Endodermal cell (in vitro differentiated cells): ENCODE measurements around the gene GLT8D2. TPM values are rescaled to one million over a fixed set of nuclear protein-coding genes. Genes with fewer than 3 reads are reported as not detected.
A peak's percentile ranks its signal among the peaks of the same experiment; 100 is the strongest.

ENCODE experiments used
- DNase-seq: peaks from one replicate; pipeline ENCODE4 v3.0.0-alpha.2; 2017
- H3K27ac ChIP-seq: 2 replicates; pipeline ENCODE4 v1.5.1; 2013; ENCODE audit warnings: mild to moderate bottlenecking, low read depth, low read length, moderate library complexity
- H3K27me3 ChIP-seq: 2 replicates; pipeline ENCODE4 v1.6.1; 2013; ENCODE audit warnings: mild to moderate bottlenecking, low read length, moderate library complexity; ENCODE audit not compliant: insufficient read depth, control insufficient read depth, poor library complexity, severe bottlenecking
- H3K36me3 ChIP-seq: 2 replicates; pipeline ENCODE4 v1.7.0; 2013; ENCODE audit warnings: mild to moderate bottlenecking, low read length, moderate library complexity; ENCODE audit not compliant: control insufficient read depth, insufficient read depth
- H3K4me1 ChIP-seq: one replicate; pipeline ENCODE4 v1.7.0; 2013; ENCODE audit warnings: low read length; ENCODE audit not compliant: control insufficient read depth, insufficient read depth
- H3K4me3 ChIP-seq: 2 replicates; pipeline ENCODE4 v1.5.1; 2013; ENCODE audit warnings: mild to moderate bottlenecking, low read length, moderate library complexity
- H3K9ac ChIP-seq: 2 replicates; pipeline ENCODE4 v1.6.1; 2013; ENCODE audit warnings: mild to moderate bottlenecking, low read length, moderate library complexity; ENCODE audit not compliant: poor library complexity, severe bottlenecking; ENCODE audit errors: extremely low read depth
- H3K9me3 ChIP-seq: 2 replicates; pipeline ENCODE4 v1.6.1; 2013; ENCODE audit warnings: mild to moderate bottlenecking, low read length, moderate library complexity; ENCODE audit not compliant: control insufficient read depth
- H3K27ac Mint-ChIP-seq: 2 replicates; pipeline ENCODE4 v1.8.0; 2020; ENCODE audit warnings: mixed read lengths
- H3K27me3 Mint-ChIP-seq: 2 replicates; pipeline ENCODE4 v1.8.0; 2021; ENCODE audit warnings: mild to moderate bottlenecking, mixed read lengths; ENCODE audit not compliant: insufficient read depth
- H3K36me3 Mint-ChIP-seq: 2 replicates; pipeline ENCODE4 v1.8.0; 2020; ENCODE audit warnings: low read depth, mixed read lengths
- H3K4me1 Mint-ChIP-seq: 2 replicates; pipeline ENCODE4 v1.8.0; 2020; ENCODE audit warnings: mixed read lengths
- H3K4me3 Mint-ChIP-seq: 2 replicates; pipeline ENCODE4 v1.8.0; 2020; ENCODE audit warnings: mild to moderate bottlenecking, moderate library complexity, mixed read lengths
- H3K9me3 Mint-ChIP-seq: 2 replicates; pipeline ENCODE4 v1.8.0; 2020; ENCODE audit warnings: mild to moderate bottlenecking, mixed read lengths
- WGBS, 2 experiments: methylation state at CpG; one replicate each; pipeline versions ENCODE4 v1.1.5 to v1.1.7; 2013; ENCODE audit warnings: missing lambda C conversion rate in 2 of 2, mixed read lengths in 1 of 2; ENCODE audit not compliant: insufficient coverage in 1 of 2, insufficient read length in 1 of 2; 5-methylcytosine and 5-hydroxymethylcytosine counted together
- total RNA-seq, 2 donors: library from RNA; stranded (reverse); fragmentation: NEBNext Ultra II Directional in 1 of 2; extraction: Animal tissue kit (Norgen Biotek cat#: 25700) in 1 of 2; gene quantifications; 2 replicates in 1 of 2; 3 replicates in 1 of 2; pipeline ENCODE4 v1.2.1, GENCODE V29; 2021
- TF ChIP-seq, protein P1 (sequence below): fragments of 200-600 bp; sonication (generic); conservative IDR thresholded peaks from 2 replicates; pipeline ENCODE4 v1.5.0; 2021; ENCODE audit warnings: antibody characterized with exemption, mild to moderate bottlenecking

GLT8D2 gene
- total RNA-seq, 2 donors from 2014 or later, result 0.69 to 1.3 TPM

DNA sequence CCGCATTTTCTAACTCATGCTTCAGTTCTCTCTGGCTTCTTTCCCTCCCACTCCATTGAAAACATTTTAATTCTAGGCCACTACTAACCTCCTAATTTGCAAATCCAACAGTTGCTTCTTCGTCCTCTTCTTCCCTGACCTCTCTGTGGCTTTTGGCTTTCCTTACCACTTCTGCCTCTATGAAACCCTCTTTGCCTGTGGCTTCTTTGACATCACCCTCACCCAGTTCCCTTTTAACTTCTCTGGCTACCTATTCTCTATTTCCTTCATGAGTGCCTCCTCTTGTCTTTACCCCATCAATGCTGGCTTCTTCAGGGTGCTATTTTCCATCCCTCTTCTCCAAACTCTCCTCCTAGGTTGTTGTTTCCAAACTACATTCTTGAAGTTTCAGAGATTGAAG is 10.0 kb upstream of the GLT8D2 start:
- Histone ChIP-seq H3K4me1 (peaks cover 3% of the 10 kb centered on the region), H3K36me3 (no peaks in the 10 kb centered on the region), H3K27me3 (peaks cover 14% of the 10 kb centered on the region), H3K9ac (no peak overlapping the region), H3K27ac (no peak overlapping the region), H3K4me3 (no peak overlapping the region), H3K9me3 (no peaks in the 10 kb centered on the region)
- TF ChIP-seq, protein P1, sequence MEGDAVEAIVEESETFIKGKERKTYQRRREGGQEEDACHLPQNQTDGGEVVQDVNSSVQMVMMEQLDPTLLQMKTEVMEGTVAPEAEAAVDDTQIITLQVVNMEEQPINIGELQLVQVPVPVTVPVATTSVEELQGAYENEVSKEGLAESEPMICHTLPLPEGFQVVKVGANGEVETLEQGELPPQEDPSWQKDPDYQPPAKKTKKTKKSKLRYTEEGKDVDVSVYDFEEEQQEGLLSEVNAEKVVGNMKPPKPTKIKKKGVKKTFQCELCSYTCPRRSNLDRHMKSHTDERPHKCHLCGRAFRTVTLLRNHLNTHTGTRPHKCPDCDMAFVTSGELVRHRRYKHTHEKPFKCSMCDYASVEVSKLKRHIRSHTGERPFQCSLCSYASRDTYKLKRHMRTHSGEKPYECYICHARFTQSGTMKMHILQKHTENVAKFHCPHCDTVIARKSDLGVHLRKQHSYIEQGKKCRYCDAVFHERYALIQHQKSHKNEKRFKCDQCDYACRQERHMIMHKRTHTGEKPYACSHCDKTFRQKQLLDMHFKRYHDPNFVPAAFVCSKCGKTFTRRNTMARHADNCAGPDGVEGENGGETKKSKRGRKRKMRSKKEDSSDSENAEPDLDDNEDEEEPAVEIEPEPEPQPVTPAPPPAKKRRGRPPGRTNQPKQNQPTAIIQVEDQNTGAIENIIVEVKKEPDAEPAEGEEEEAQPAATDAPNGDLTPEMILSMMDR, result no peak
- Mint-ChIP-seq H3K27ac (no peak overlapping the region), H3K4me1 (peaks cover 14% of the 10 kb centered on the region), H3K27me3 (peaks cover 20% of the 10 kb centered on the region), H3K4me3 (no peak overlapping the region), H3K36me3 (no peaks in the 10 kb centered on the region), H3K9me3 (peaks cover 1% of the 10 kb centered on the region)
- no peak for DNase-seq
- WGBS, 2 experiments, result 83 to 86% methylated on average over 2 of the region's 2 CpGs

DNA sequence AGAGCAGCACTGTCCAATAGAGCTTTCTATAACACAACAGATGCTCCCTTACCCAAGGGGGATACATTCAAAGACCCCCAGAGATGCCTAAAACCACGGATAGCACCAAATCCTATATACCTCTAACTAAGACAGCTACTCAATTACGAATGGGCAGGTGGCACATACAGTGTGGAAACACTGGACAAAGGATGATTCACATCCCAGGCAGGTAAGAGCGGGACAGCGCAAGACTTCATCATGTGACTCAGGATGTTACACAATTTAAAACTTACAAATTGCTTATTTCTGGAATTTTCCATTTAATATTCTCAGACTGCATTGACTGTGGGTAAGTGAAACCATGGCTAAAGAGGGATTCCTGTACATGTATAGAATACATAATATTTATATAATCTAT is 8.8 kb upstream of the GLT8D2 start:
- Histone ChIP-seq H3K9ac (no peak overlapping the region), H3K36me3 (no peaks in the 10 kb centered on the region), H3K4me1 (peaks cover 3% of the 10 kb centered on the region), H3K27me3 (peaks cover 13% of the 10 kb centered on the region), H3K4me3 (no peak overlapping the region), H3K27ac (no peak overlapping the region), H3K9me3 (no peaks in the 10 kb centered on the region)
- H3K9me3 Mint-ChIP-seq, result peaks cover 1% of the 10 kb centered on the region
- DNase-seq, result no peak
- peaks cover 19% of the 10 kb centered on the region for H3K27me3 Mint-ChIP-seq
- H3K36me3 Mint-ChIP-seq, result no peaks in the 10 kb centered on the region
- 91 to 93% methylated on average over 3 to 4 of the region's 4 CpGs for WGBS, 2 experiments
- H3K4me3 Mint-ChIP-seq, result no peak overlapping the region
- TF ChIP-seq, protein P1, result no peak
- peaks cover 19% of the 10 kb centered on the region for H3K4me1 Mint-ChIP-seq
- H3K27ac Mint-ChIP-seq, result no peak overlapping the region

DNA sequence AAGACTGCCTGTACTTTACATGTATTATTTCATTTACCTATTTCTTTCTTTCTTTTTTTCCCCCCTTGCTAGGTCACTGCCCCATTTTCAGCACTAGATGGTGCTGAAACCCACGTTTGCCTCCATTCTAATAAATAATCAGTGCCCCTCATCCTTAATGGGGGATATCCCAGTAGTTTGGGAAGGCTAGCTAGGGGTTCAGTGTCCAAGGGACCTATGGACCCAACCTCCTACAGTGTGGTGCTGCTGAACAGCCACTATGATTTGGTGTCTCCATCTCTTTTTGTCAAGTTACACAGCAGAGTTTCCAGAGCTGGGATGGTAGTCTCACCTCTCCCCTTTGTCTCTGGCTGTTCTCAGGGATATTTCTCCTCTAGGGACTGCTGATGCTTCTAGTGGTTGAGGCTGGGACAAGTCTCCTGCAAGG is 7.8 kb upstream of the GLT8D2 start:
- DNase-seq, result peak; percentile 75
- WGBS, 2 experiments, result 0% methylated on average over 1 of the region's 1 CpG; no CpG with 5 or more reads in 1 of the 2 experiments
- Histone ChIP-seq H3K36me3 (no peaks in the 10 kb centered on the region), H3K9me3 (no peaks in the 10 kb centered on the region), H3K9ac (no peak overlapping the region), H3K27ac (no peak overlapping the region), H3K4me1 (peaks cover 3% of the 10 kb centered on the region), H3K27me3 (peaks cover 13% of the 10 kb centered on the region), H3K4me3 (no peak overlapping the region)
- Mint-ChIP-seq H3K4me3 (no peak overlapping the region), H3K36me3 (no peaks in the 10 kb centered on the region), H3K27me3 (peaks cover 15% of the 10 kb centered on the region), H3K4me1 (peaks cover 17% of the 10 kb centered on the region), H3K9me3 (peaks cover 1% of the 10 kb centered on the region), H3K27ac (no peak overlapping the region)
- TF ChIP-seq, protein P1, result peak; percentile 90
